BLaER1 treated with 17β-estradiol and CSF1 and Interleukin-3, amounts not matched to agents 10 nM and 100 nM (cell line): ENCODE data around the gene LRRC36.

Experiments
- H3K27ac ChIP-seq, 11 experiments: shearing (Covaris generic); formaldehyde crosslinking; 2 replicates each; pipeline ENCODE4 v1.8.1; 2022
- H3K27me3 ChIP-seq, 11 experiments: shearing (Covaris generic); formaldehyde crosslinking; 2 replicates each; pipeline ENCODE4 v1.8.1; 2022
- H3K36me3 ChIP-seq, 11 experiments: shearing (Covaris generic); formaldehyde crosslinking; 2 replicates each; pipeline ENCODE4 v1.8.1; 2022
- H3K4me1 ChIP-seq, 10 experiments: shearing (Covaris generic); formaldehyde crosslinking; 2 replicates each; pipeline ENCODE4 v1.8.1; 2022
- H3K4me2 ChIP-seq, 11 experiments: shearing (Covaris generic); formaldehyde crosslinking; 2 replicates each; pipeline ENCODE4 v1.8.1; 2022
- H3K4me3 ChIP-seq, 10 experiments: shearing (Covaris generic); formaldehyde crosslinking; 2 replicates each; pipeline ENCODE4 v1.8.1; 2022
- H3K9ac ChIP-seq, 11 experiments: shearing (Covaris generic); formaldehyde crosslinking; 2 replicates each; pipeline ENCODE4 v1.8.1; 2022
- H3K9me3 ChIP-seq, 11 experiments: shearing (Covaris generic); formaldehyde crosslinking; replicated peaks in 1 of 11; 2 replicates each; pipeline ENCODE4 v1.8.1; 2022
- H4K20me1 ChIP-seq, 11 experiments: shearing (Covaris generic); formaldehyde crosslinking; 2 replicates each; pipeline ENCODE4 v1.8.1; 2022
- Cebpa-rat ChIP-seq, 11 experiments: shearing (Covaris generic); IDR thresholded peaks; 2 replicates each; pipeline ENCODE4 v1.8.1; 2022

LRRC36 gene

DNA sequence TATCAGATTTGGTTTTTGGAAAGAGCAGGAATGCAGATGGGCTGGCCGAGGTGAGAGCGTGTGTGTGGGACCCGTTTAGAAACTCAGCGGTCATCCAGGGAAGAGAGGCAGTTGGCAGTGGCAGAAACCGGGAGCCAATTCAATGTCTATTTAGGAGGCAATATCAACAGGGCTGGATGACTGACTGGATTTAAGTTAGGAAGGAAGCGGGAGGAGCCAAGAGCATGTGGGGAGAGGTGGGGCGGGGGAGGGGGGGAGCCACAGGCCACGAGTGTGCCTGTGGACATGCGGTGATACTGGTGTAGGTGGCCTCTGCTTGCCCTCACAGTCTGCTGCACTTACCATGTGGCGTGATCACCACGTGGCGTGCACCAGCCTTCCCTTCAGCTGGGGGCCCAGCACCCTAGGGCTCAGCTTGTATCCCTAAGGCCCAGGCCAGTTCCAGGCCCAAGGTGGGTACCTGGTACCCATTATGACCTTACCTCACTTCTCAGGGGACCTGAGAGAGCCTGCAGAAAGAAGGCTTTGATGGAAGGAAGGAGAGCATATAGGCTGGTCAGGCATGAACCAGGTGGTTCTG lies 77.5 kb downstream of the LRRC36 start:
- Histone ChIP-seq H3K4me2 (peak overlapping the region in 8 of 11 experiments; percentile 7 to 83 (median 66); a peak in 10 of 22 replicates), H3K4me1 (peaks cover 0 to 50% (median 41%) of the 10 kb centered on the region in 10 experiments; a peak in 18 of 20 replicates), H3K27ac (peak overlapping the region in 1 of 11 experiments; percentile 54; a peak in 3 of 22 replicates), H3K4me3 (no peak overlapping the region), H3K9me3 (no peaks in the 10 kb centered on the region), H3K27me3 (no peaks in the 10 kb centered on the region; a peak in 1 of 22 replicates), H4K20me1 (no peaks in the 10 kb centered on the region), H3K36me3 (no peaks in the 10 kb centered on the region), H3K9ac (no peak overlapping the region)
- TF ChIP-seq Cebpa-rat (IDR thresholded peaks at IDR 0.05) = no peak

DNA sequence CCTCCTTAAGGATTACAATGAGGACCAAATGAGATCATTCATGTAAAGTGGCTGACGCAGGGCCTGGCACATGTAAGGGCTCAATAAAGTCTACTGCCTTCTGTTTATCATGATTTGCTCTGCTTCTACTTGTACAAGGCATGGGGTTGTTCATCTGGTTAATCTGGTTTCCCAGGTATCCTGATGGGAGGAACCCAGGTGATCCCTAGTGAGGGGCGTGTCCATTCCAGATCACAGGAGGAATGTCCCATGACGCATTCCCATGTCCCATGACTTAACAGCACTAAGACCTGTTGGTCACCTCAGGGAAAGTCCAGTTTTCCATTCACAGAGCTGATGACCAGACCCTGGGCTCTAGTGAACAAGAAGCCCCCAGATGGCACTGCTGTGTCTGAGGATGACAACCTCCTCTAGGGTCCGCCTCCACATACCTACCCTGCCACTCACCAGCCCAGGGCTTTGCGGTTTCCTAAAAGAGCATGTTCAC lies 78.2 kb downstream of the LRRC36 start:
- no peak overlapping the region for H3K4me3 ChIP-seq
- peak overlapping the region in 3 of 11 experiments; percentile 31 to 54 (median 35); a peak in 4 of 22 replicates for H3K27ac ChIP-seq
- no peaks in the 10 kb centered on the region for H4K20me1 ChIP-seq
- H3K9me3 ChIP-seq = no peaks in the 10 kb centered on the region
- no peak for TF ChIP-seq Cebpa-rat (IDR thresholded peaks at IDR 0.05)
- peaks cover 0 to 48% (median 40%) of the 10 kb centered on the region in 10 experiments; a peak in 18 of 20 replicates for H3K4me1 ChIP-seq
- no peaks in the 10 kb centered on the region for H3K36me3 ChIP-seq
- peak overlapping the region in 2 of 11 experiments; percentile 3 to 25; a peak in 3 of 22 replicates for H3K9ac ChIP-seq
- H3K4me2 ChIP-seq = peak overlapping the region in 10 of 11 experiments; percentile 6 to 83 (median 56); a peak in 15 of 22 replicates
- H3K27me3 ChIP-seq = no peaks in the 10 kb centered on the region; a peak in 1 of 22 replicates

DNA sequence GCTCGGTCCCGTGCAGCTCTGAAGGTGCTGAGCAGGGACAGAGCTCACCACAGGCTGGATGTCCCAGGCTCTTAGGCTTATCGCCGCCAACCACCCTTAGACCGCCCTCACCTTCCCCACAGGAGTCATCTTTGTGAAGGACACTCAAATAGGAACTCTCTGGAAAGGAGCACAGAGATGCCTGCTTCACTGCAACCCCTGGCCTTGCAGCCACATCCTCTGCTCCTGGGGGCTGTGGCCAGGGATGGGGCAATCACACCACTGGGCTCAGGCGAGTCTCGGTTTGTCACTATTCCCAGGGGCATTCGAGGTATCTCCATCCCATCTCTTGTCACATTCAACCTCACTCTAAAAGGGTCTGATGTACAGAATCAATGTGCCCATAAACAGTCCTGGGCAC lies 78.7 kb downstream of the LRRC36 start:
- Histone ChIP-seq H3K4me2 (peak overlapping the region in 10 of 11 experiments; percentile 3 to 83 (median 56); a peak in 17 of 22 replicates), H4K20me1 (no peaks in the 10 kb centered on the region), H3K36me3 (no peaks in the 10 kb centered on the region), H3K4me3 (no peak overlapping the region), H3K9me3 (no peaks in the 10 kb centered on the region), H3K27me3 (no peaks in the 10 kb centered on the region; a peak in 1 of 22 replicates), H3K4me1 (peaks cover 0 to 48% (median 39%) of the 10 kb centered on the region in 10 experiments; a peak in 17 of 20 replicates), H3K27ac (peak overlapping the region in 4 of 11 experiments; percentile 31 to 54 (median 44); a peak in 5 of 22 replicates), H3K9ac (peak overlapping the region in 2 of 11 experiments; percentile 3 to 25; a peak in 4 of 22 replicates)
- peak in 3 of 11 experiments; percentile 23 to 57 (median 33); a peak in 2 of 22 replicates for TF ChIP-seq Cebpa-rat (IDR thresholded peaks at IDR 0.05)

DNA sequence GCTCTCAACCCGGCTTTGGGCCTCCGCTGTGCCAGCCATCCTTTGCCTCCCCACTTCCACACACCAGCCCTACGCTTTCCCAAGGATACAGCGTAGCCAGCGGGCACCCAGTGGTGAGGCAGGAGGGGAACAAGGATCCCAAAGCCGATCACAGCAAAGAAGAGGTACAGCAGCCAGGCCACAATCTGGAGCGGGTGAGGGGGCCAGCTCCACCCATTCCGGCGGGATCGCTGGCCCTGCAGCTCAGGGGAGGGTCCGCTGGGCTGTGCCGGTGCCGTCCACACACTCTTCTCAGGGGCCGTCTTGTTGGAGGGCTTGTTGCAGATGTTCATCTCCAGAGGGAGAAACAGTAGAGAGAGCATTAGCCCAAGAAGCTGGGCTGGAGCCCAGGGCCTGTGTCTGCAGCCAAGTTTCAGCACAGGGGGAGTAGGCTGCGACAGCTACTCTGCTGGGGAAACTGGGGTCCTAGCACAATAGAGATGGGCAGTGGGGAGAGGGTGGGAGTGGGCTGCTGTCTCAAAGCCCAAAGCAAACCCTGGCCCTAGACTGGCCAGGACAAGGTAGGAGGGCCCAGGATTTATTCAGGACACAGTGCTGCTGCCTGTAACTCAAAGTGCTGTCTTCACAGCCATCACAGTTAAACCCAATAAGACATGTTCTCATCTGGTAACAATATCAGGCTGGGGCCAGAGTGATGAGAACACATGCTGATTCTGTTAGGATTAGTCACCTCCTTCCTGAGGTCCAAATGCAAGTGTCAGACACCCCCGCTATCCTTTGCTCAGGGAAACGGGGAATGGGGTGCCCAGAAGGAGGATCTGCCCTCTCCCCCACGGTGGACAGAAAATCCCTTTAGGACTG lies 79.7 kb downstream of the LRRC36 start:
- Histone ChIP-seq H3K27me3 (no peaks in the 10 kb centered on the region; a peak in 2 of 22 replicates), H4K20me1 (no peaks in the 10 kb centered on the region), H3K4me3 (no peak overlapping the region), H3K4me1 (peaks cover 0 to 48% (median 39%) of the 10 kb centered on the region in 10 experiments; a peak in 17 of 20 replicates), H3K27ac (peak overlapping the region in 5 of 11 experiments; percentile 10 to 54 (median 32); a peak in 9 of 22 replicates), H3K9me3 (no peaks in the 10 kb centered on the region), H3K9ac (peak overlapping the region in 2 of 11 experiments; percentile 10 to 23; a peak in 2 of 22 replicates), H3K36me3 (no peaks in the 10 kb centered on the region), H3K4me2 (peak overlapping the region in 9 of 11 experiments; percentile 11 to 83 (median 64); a peak in 15 of 22 replicates)
- TF ChIP-seq Cebpa-rat (IDR thresholded peaks at IDR 0.05) = no peak

DNA sequence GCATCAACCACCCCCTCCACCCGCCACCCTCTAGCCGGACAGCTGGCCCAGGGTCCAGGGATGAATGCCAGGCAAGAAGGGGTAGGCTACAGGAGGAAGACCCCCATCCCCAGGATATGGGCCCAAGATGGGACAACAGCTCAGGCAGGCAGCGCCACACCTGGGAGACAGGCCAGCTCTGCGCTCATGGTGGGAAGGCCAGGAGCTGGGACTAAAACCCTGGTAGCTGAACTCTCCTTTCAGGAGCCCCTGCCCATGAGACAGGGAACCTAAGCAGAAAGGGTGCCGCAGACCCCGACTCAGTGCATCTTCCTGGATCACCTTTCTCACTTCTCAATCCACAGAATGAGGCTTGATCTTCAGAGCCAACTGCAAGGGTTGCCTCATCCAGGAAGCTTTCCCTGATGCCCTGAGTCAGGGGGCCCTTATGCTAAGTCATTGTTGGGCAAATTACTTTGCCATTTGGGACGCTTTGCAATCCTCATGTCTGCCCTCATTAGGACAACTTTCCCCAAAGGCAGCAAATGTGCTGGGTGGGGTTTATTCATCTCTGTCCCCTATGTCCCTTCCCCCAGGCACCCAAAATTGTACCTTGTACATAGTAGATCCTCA lies 80.7 kb downstream of the LRRC36 start:
- peak overlapping the region in 1 of 11 experiments; percentile 23; a peak in 1 of 22 replicates for H3K9ac ChIP-seq
- peak in 1 of 11 experiments; percentile 16; a peak in 1 of 22 replicates for TF ChIP-seq Cebpa-rat (IDR thresholded peaks at IDR 0.05)
- peak overlapping the region in 7 of 11 experiments; percentile 11 to 83 (median 52); a peak in 12 of 22 replicates for H3K4me2 ChIP-seq
- H4K20me1 ChIP-seq = no peaks in the 10 kb centered on the region; a peak in 1 of 22 replicates
- H3K27me3 ChIP-seq = no peaks in the 10 kb centered on the region; a peak in 2 of 22 replicates
- H3K4me3 ChIP-seq = no peak overlapping the region
- no peaks in the 10 kb centered on the region for H3K9me3 ChIP-seq
- H3K36me3 ChIP-seq = no peaks in the 10 kb centered on the region
- peak overlapping the region in 3 of 11 experiments; percentile 17 to 54 (median 47); a peak in 4 of 22 replicates for H3K27ac ChIP-seq
- peaks cover 0 to 49% (median 39%) of the 10 kb centered on the region in 10 experiments; a peak in 17 of 20 replicates for H3K4me1 ChIP-seq

DNA sequence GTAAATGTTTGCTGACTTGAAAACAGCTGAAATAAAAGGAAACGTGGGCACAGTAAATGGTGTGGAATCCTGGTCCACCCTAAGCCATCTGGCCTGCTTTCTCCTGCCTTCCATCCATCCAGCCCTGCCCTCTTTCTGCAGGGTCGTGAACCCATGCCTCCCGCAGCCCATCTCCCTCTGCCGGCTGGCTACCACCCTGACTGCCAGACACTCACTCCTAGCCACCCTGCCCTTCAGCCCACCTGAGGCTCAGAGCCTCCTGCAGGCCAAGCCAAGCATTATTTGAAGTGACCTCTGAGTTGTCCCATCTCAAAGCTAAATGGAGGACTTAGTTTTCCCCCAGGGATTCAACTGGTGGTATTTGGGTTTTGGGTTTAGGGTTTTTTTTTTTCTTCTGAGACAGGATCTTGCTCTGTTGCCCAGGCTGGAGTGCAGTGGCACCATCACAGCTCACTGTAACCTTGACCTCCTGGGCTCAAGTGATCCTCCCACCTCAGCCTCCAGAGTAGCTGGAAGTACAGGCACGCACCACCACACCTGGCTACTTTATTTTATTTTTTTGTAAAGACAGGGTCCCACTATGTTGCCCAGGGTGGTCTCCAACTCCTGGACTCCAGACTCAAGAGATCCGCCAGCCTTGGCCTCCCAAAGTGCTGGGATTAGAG lies 81.3 kb downstream of the LRRC36 start:
- Histone ChIP-seq H3K9me3 (no peaks in the 10 kb centered on the region), H3K4me3 (no peak overlapping the region), H3K36me3 (no peaks in the 10 kb centered on the region), H3K27me3 (no peaks in the 10 kb centered on the region; a peak in 2 of 22 replicates), H3K9ac (no peak overlapping the region), H3K4me2 (peak overlapping the region in 5 of 11 experiments; percentile 49 to 83 (median 68); a peak in 8 of 22 replicates), H4K20me1 (no peaks in the 10 kb centered on the region; a peak in 1 of 22 replicates), H3K4me1 (peaks cover 0 to 56% (median 41%) of the 10 kb centered on the region in 10 experiments; a peak in 17 of 20 replicates), H3K27ac (peak overlapping the region in 1 of 11 experiments; percentile 17; a peak in 2 of 22 replicates)
- no peak for TF ChIP-seq Cebpa-rat (IDR thresholded peaks at IDR 0.05)

DNA sequence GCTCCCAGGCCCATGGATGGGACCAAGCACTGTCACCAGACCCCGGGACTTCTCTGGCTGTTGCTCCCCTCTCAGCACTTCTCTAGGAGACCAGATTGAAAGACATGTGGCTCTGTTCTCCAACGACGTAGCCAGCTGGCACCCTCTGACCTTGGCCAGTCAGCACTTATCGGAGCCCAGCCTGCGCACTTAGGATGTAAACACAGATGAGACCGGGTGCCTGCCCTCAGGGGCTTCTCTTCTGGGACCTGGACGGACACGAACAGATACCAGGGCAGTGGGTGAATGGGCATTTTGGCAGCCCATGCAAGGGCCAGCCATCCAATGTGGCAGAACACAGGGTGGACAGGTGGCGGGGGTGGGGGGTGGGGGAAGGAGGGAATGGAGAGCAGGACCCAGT lies 83.0 kb downstream of the LRRC36 start:
- Histone ChIP-seq H3K4me2 (no peak overlapping the region), H3K27ac (no peak overlapping the region), H3K9ac (no peak overlapping the region), H4K20me1 (no peaks in the 10 kb centered on the region; a peak in 1 of 22 replicates), H3K27me3 (peaks cover 0 to 3% (median 0%) of the 10 kb centered on the region in 11 experiments; a peak in 7 of 22 replicates), H3K4me3 (no peak overlapping the region), H3K36me3 (no peaks in the 10 kb centered on the region), H3K4me1 (peaks cover 0 to 51% (median 31%) of the 10 kb centered on the region in 10 experiments; a peak in 16 of 20 replicates), H3K9me3 (no peaks in the 10 kb centered on the region)
- no peak for TF ChIP-seq Cebpa-rat (IDR thresholded peaks at IDR 0.05)

DNA sequence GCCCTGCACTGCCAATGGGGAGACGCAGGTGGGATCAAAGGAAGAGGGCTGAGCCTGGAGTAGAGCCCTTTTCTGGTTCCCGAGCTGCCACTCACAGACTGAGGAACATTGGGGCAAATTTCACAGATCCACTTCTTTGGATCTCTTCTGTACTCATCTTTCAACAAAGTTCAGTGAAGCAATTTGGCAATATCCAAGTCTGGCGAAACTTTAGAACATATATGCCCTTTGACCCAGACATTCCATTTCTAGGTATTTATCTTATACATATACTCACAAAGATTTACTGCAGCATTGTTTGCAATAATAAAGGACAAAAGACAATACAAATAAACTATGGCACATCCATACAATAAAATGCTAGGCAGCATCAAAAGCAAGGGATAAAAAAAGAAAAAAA lies 84.7 kb downstream of the LRRC36 start:
- Histone ChIP-seq H3K4me3 (no peak overlapping the region), H3K27ac (no peak overlapping the region), H3K4me1 (peaks cover 0 to 42% (median 17%) of the 10 kb centered on the region in 10 experiments; a peak in 13 of 20 replicates), H3K36me3 (no peaks in the 10 kb centered on the region), H3K27me3 (peaks cover 13 to 20% (median 17%) of the 10 kb centered on the region in 11 experiments), H3K4me2 (no peak overlapping the region), H3K9me3 (no peaks in the 10 kb centered on the region), H3K9ac (no peak overlapping the region), H4K20me1 (no peaks in the 10 kb centered on the region; a peak in 1 of 22 replicates)
- TF ChIP-seq Cebpa-rat (IDR thresholded peaks at IDR 0.05) = no peak
